ENCODE data around the gene BDKRB1.

- TF ChIP-seq POLR2A (IDR thresholded peaks at IDR 0.05) = no peak
- TF ChIP-seq, protein P1, sequence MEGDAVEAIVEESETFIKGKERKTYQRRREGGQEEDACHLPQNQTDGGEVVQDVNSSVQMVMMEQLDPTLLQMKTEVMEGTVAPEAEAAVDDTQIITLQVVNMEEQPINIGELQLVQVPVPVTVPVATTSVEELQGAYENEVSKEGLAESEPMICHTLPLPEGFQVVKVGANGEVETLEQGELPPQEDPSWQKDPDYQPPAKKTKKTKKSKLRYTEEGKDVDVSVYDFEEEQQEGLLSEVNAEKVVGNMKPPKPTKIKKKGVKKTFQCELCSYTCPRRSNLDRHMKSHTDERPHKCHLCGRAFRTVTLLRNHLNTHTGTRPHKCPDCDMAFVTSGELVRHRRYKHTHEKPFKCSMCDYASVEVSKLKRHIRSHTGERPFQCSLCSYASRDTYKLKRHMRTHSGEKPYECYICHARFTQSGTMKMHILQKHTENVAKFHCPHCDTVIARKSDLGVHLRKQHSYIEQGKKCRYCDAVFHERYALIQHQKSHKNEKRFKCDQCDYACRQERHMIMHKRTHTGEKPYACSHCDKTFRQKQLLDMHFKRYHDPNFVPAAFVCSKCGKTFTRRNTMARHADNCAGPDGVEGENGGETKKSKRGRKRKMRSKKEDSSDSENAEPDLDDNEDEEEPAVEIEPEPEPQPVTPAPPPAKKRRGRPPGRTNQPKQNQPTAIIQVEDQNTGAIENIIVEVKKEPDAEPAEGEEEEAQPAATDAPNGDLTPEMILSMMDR (IDR thresholded peaks at IDR 0.05) = no peak
Observed at GRCh38 chr14:96229315-96229714, 26.7 kb upstream of the BDKRB1 start.

Measured in tibial nerve (tissue), 3 donors.